H1 (cell line): ENCODE results near the gene RAB40C. TPM values are rescaled to one million over a fixed set of nuclear protein-coding genes. Genes with fewer than 3 reads are reported as not detected.

Source experiments
- EGR1 ChIP-seq: IDR thresholded peaks from 2 replicates; pipeline ENCODE4 v1.6.1; 2011; ENCODE audit warnings: low read depth, low read length, borderline replicate concordance
- GABPA ChIP-seq: IDR thresholded peaks from 2 replicates; pipeline ENCODE4 v1.6.1; 2011; ENCODE audit warnings: mild to moderate bottlenecking, low read length, moderate library complexity, borderline replicate concordance; ENCODE audit not compliant: insufficient read depth
- JUND ChIP-seq: IDR thresholded peaks from 2 replicates; pipeline ENCODE4 v1.6.1; 2011; ENCODE audit warnings: mild to moderate bottlenecking, improper control_type of control experiment, low read length
- KDM4A ChIP-seq: IDR thresholded peaks from one replicate; pipeline ENCODE4 v1.7.1; 2012; ENCODE audit warnings: low read depth, mild to moderate bottlenecking, moderate library complexity, low read length, inconsistent platforms; ENCODE audit not compliant: severe bottlenecking
- POLR2A ChIP-seq, 2 experiments: IDR thresholded peaks; 1 replicate in 1 of 2; 2 replicates in 1 of 2; pipeline ENCODE4 v1.6.1; 2011; ENCODE audit warnings: low read depth in 2 of 2, low read length in 2 of 2, mild to moderate bottlenecking in 2 of 2; ENCODE audit errors: control extremely low read depth in 1 of 2
- POU5F1 ChIP-seq: IDR thresholded peaks from 2 replicates; pipeline ENCODE4 v1.6.1; 2011; ENCODE audit warnings: low read depth, mild to moderate bottlenecking, low read length, moderate library complexity
- RBBP5 ChIP-seq: IDR thresholded peaks from 2 replicates; pipeline ENCODE4 v1.7.1; 2012; ENCODE audit warnings: low read depth, mild to moderate bottlenecking, inconsistent platforms, low read length, moderate library complexity, borderline replicate concordance
- SP1 ChIP-seq: IDR thresholded peaks from 2 replicates; pipeline ENCODE4 v1.6.1; 2011; ENCODE audit warnings: low read depth, low read length
- SP2 ChIP-seq: IDR thresholded peaks from 2 replicates; pipeline ENCODE4 v1.6.1; 2012; ENCODE audit warnings: mild to moderate bottlenecking, low read length, inconsistent platforms
- SP4 ChIP-seq: IDR thresholded peaks from 2 replicates; pipeline ENCODE4 v1.6.1; 2012; ENCODE audit warnings: low read length, inconsistent platforms
- TAF1 ChIP-seq: IDR thresholded peaks from 2 replicates; pipeline ENCODE4 v1.6.1; 2011; ENCODE audit warnings: mild to moderate bottlenecking, low read depth, low read length
- TAF7 ChIP-seq: optimal IDR thresholded peaks from 2 replicates; pipeline ENCODE3; 2011; ENCODE audit warnings: low read depth, mild to moderate bottlenecking, inconsistent platforms, low read length, moderate library complexity, borderline replicate concordance
- YY1 ChIP-seq: IDR thresholded peaks from 2 replicates; pipeline ENCODE4 v1.6.1; 2011; ENCODE audit warnings: low read depth, mild to moderate bottlenecking, low read length
- ZNF274 ChIP-seq: IDR thresholded peaks from 2 replicates; pipeline ENCODE4 v1.7.0; 2012; ENCODE audit warnings: low read length, borderline replicate concordance; ENCODE audit errors: extremely low read depth
- polyA plus RNA-seq, 7 experiments: library from polyadenylated mRNA; depleted of rRNA in 3 of 7; stranded (reverse) in 5 of 7; unstranded in 2 of 7; fragments of >200 nt in 5 of 7; fragments of 200-250 nt in 2 of 7; gene quantifications; 1 replicate in 5 of 7; 2 replicates in 1 of 7; 4 replicates in 1 of 7; pipeline versions ENCODE4 v1.2.1 to v1.2.3, GENCODE V29; 2011 to 2013; ENCODE audit warnings: missing spikeins in 2 of 7, mixed read lengths in 2 of 7
- total RNA-seq: library from RNA; stranded (reverse); fragmentation: NEBNext Ultra II Directional; extraction: Animal tissue kit (Norgen Biotek cat#: 25700); gene quantifications from 2 replicates; pipeline ENCODE4 v1.2.1, GENCODE V29; 2021

Gene RAB40C
- total and polyA plus RNA-seq, 2 of the 8 experiments (the other 6 are each of a cell fraction or from before 2014, with no cell fraction given): 13.9 to 15.6 TPM

GRCh38 chr16:588889-589657, 793 bp upstream of the RAB40C start (continued):
- TF ChIP-seq RBBP5 (no peak), ZNF274 (no peak), TAF7 (peak; percentile 76), YY1 (no peak), JUND (no peak), SP4 (peak; percentile 74; the same call in 1 of the 2 replicates), GABPA (peak; percentile 94), KDM4A (peak; percentile 73), SP2 (peak; percentile 51), SP1 (no peak), POU5F1 (no peak), TAF1 (peak; percentile 75), POLR2A (IDR thresholded peaks at IDR 0.05; ENCODE audit: control extremely low read depth in 1 of 2, low read depth in 2 of 2, low read length in 2 of 2) (peak in 1 of 2 experiments; percentile 55; a peak in 2 of 3 replicates), EGR1 (peak; percentile 75; the same call in 1 of the 2 replicates)
